ENCODE results near the gene OR2B2.

The OR2B2 gene

GRCh38 chr6:27861861-27862260, 50.3 kb downstream of the OR2B2 start:
- TF ChIP-seq, protein P1, sequence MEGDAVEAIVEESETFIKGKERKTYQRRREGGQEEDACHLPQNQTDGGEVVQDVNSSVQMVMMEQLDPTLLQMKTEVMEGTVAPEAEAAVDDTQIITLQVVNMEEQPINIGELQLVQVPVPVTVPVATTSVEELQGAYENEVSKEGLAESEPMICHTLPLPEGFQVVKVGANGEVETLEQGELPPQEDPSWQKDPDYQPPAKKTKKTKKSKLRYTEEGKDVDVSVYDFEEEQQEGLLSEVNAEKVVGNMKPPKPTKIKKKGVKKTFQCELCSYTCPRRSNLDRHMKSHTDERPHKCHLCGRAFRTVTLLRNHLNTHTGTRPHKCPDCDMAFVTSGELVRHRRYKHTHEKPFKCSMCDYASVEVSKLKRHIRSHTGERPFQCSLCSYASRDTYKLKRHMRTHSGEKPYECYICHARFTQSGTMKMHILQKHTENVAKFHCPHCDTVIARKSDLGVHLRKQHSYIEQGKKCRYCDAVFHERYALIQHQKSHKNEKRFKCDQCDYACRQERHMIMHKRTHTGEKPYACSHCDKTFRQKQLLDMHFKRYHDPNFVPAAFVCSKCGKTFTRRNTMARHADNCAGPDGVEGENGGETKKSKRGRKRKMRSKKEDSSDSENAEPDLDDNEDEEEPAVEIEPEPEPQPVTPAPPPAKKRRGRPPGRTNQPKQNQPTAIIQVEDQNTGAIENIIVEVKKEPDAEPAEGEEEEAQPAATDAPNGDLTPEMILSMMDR (IDR thresholded peaks at IDR 0.05; ENCODE audit: unreplicated experiment in 3 of 3), result no peak

DNA sequence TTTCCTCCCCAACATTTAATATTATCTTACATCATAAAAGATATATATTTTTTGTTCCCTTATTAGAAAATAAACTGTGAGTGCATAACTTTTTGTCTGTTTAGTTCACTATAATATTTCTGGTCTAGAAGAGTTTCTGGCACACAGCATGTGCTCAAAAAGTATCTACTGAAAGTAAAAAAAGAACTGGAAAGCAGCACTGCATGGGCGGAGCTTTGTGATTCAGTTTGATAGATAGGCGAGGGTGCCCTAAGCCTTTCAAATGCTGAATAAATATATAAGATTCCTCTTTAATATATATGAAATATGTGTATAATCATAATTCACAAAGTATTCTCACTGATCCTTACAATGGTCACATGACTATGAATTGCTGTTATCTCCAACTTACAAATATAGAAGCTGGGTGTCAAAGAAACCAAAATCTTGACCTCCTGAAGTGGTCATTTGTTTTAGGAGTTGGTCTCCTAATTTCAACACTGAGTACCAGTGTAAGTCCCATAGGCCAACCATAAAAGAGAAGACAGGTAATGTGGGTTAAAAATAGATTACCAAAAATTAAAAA, 50.8 kb downstream of the OR2B2 start:
- peaks cover 5% of the 10 kb centered on the region for H3K27me3 Mint-ChIP-seq (ENCODE audit: low read depth)
- H3K27ac Mint-ChIP-seq, result no peak overlapping the region
- peaks cover 12% of the 10 kb centered on the region for H3K9me3 Mint-ChIP-seq
- peaks cover 15% of the 10 kb centered on the region for H3K4me1 Mint-ChIP-seq
- no peak overlapping the region for H3K4me3 Mint-ChIP-seq
- TF ChIP-seq, protein P1 (IDR thresholded peaks at IDR 0.05; ENCODE audit: unreplicated experiment in 3 of 3), result no peak
- H3K36me3 Mint-ChIP-seq (ENCODE audit: low read depth), result peaks cover 7% of the 10 kb centered on the region

More at GRCh38 chr6:27861861-27862260, 50.3 kb downstream of the OR2B2 start:
- Mint-ChIP-seq H3K4me1 (peaks cover 18% of the 10 kb centered on the region), H3K36me3 (ENCODE audit: low read depth) (peaks cover 7% of the 10 kb centered on the region), H3K27me3 (ENCODE audit: low read depth) (peaks cover 5% of the 10 kb centered on the region), H3K4me3 (peak overlapping the region in 2 of 3 experiments; percentile 10 to 29), H3K27ac (no peak overlapping the region), H3K9me3 (peaks cover 12% of the 10 kb centered on the region)

All from nephron (organoid).